Body of pancreas (tissue), 4 donors: ENCODE data around the gene ALOX5AP.

Experiments
- POLR2A ChIP-seq, 3 donors: fragments of 450-650 bp; IDR thresholded peaks; one replicate each; pipeline ENCODE4 v1.6.1; 2016; ENCODE audit warnings: antibody characterized with exemption in 3 of 3, mild to moderate bottlenecking in 2 of 3
- TF ChIP-seq, protein P1 (sequence below), 7 experiments: fragments of 450-650 bp in 4 of 7; fragments of 200-600 bp in 3 of 7; sonication (generic) in 3 of 7; IDR thresholded peaks; one replicate each; pipeline ENCODE4 v1.5.1; 2016 to 2019; ENCODE audit warnings: antibody characterized with exemption in 7 of 7

DNA sequence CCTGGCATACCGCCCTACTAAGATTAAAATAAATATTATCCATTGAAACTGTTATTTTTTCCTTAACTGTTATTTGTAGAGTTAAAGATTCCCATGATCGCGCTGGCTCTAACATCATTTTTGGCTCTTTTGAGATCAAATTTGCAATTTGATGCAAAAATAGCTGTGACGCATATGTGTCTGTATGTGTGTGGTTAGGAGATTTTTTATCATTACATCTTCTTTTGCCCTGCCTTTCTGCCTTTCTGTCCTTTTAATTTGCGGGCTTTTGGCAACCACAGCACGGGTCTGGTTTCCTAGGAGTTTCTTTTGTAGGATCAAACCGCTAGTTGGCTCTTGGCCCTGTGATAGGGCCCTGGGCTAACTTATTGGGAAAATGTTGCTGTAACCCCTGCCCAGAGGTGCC, 37.3 kb upstream of the ALOX5AP start:
- TF ChIP-seq, protein P1, sequence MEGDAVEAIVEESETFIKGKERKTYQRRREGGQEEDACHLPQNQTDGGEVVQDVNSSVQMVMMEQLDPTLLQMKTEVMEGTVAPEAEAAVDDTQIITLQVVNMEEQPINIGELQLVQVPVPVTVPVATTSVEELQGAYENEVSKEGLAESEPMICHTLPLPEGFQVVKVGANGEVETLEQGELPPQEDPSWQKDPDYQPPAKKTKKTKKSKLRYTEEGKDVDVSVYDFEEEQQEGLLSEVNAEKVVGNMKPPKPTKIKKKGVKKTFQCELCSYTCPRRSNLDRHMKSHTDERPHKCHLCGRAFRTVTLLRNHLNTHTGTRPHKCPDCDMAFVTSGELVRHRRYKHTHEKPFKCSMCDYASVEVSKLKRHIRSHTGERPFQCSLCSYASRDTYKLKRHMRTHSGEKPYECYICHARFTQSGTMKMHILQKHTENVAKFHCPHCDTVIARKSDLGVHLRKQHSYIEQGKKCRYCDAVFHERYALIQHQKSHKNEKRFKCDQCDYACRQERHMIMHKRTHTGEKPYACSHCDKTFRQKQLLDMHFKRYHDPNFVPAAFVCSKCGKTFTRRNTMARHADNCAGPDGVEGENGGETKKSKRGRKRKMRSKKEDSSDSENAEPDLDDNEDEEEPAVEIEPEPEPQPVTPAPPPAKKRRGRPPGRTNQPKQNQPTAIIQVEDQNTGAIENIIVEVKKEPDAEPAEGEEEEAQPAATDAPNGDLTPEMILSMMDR (IDR thresholded peaks at IDR 0.05), result no peak
- no peak for TF ChIP-seq POLR2A (IDR thresholded peaks at IDR 0.05)
